Activated CD4-positive, CD25-positive, alpha-beta regulatory T cell treated with anti-CD3 and anti-CD28 coated beads, Interleukin-2, amount 50 U/mL, for 16 hours (primary cell): ENCODE measurements around the gene DACH1.

ENCODE experiments used
- DNase-seq: peaks from one replicate; pipeline ENCODE4 v3.0.0-alpha.2; 2020; ENCODE audit warnings: low read depth, low spot score

Gene DACH1

DNA sequence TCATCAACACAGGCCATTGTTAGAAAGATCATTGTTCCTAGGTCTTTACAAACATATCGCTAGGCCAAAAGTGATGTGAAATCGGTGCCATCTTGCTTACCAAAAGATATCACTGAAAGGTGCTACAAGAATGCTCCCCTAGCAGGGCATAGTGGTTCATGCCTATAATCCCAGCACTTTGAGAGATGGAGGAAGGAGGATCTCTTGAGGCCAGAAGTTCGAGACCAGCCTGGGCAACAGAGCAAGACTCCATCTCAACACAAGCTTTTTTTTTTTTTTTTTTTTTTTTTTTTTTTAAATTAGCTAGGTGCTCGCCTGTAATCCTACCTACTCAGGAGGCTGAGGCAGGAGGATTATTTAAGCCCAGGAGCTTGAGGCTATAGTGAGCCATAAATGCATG lies 92.1 kb downstream of the DACH1 start:
- DNase-seq: no peak

DNA sequence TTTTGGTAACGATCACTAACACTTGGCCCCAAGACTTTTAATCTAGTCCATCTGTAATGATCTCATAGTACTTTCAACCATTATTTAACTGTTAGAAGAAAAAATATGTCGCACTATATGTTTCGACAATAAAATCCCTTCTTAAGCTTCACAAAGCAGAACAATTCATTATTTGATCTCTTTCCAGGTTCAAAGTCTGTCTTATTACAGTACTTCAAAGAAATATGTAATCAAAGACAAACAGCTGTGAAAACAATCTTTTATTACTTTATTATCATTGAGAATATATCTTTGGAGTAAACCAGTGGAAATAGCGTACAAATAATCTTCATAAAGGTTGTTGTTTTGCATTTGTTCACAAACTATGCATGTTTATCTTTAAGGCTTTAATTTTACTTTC lies 93.5 kb downstream of the DACH1 start:
- DNase-seq: no peak

DNA sequence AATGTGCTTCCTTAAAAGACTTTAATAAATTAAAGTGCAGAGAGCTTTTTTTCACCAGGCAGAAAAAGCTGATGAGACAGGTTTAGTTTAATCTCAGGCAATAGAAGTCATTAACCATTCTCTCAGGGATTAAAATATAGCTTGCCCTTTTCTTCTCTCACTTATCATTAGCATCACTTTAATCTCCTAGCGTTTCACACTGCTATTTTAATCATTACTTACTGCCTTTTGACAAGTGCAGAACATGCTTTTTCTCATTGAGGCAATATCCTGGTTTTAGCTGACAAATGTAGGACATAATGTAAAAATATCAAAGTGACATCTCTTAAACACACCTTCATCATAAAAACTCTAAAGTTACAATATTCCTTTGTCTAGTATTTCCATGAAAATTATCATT lies 94.6 kb downstream of the DACH1 start:
- no peak for DNase-seq

DNA sequence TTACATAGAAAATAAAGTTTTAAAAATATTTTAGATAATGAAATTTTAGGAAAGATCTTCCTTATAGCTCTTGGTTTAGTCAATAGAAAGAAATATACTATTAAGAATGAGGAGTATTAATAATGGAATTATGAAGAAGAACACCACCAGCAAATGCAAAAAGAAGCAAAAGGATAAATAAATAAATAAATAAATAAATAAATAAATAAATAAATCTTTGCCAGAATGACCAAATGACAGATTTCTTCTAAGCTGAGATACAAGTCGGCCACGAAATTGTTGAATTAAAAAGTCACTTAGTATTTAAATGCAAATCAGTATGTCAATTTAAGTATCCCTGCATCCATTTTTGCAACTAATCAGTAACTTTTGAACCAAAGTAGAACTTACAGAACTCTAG lies 95.9 kb downstream of the DACH1 start:
- DNase-seq: no peak

DNA sequence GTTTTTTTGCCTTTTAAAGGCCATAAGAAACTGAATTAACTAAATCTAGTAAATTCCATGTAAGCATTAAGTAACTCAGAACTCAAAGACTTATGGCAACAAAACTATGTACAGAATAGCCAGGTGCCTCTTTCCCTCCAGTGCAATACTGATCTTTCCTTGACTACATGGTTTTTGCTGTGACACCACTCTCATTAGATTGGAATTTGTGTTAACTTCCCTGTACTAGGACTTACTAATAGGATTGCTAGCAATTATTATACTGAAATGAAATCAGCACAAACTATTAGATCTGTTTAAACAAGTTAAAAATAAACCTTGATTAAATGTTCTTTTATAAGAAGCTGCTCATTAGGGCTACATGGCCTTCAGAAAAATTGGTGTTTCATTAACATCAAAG lies 96.3 kb downstream of the DACH1 start:
- no peak for DNase-seq

DNA sequence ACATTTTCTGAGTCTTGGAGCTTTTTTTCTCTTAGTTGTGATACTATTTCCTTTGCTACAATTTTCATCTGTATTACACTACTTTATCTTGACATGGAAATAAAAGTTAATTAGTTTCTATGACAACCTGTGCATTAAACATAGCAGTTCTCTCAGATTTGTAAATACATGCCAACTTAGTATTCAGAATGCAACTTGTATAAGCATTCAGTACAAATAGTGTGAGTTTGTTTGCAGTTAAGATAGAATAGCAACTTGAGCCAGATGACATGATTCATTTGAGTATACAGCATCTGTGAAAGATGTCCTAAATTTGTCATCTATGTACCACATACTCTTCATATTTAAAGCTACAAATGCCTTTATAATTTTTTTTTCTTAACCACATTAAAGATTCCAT lies 98.1 kb downstream of the DACH1 start:
- DNase-seq: no peak

DNA sequence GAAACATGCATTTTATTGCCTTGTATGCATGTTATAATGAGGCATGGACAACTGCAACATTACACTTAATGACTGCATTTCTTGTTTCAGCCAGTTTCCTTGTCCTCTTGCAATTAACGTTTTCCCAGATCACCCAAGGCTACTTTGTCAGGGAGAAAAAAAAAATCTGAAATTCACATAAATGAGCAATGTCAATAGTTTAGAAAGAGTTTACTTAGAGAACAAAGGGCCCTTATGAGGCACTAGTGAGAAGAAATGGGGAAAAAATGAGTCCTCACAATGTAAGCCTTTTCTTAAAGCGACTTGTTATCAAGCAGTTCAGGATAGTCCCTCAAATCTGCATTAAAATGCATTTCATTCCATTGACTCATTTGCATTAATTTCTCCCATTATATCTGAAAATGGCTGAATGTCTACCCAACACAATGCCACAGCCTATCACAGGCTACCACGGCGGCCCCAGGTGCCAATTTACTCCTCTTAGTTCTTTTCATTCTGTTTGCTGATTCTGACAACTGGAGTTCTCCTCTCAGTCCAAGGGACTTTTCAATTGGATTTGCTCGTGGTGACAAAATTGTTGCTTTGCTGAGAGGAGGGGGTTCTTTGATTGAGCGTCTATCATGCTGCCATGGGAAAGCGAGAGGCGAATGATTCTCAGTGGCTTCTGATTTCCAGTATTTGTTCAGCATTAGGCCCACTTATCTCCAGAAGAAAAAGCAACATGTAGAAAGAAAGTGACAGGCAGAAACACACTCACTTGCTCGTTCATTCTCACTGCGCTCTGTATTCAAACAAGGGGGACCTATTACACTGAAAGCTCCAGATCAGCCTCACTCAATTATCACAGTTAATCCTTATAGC lies 107.1 kb downstream of the DACH1 start:
- DNase-seq: no peak

DNA sequence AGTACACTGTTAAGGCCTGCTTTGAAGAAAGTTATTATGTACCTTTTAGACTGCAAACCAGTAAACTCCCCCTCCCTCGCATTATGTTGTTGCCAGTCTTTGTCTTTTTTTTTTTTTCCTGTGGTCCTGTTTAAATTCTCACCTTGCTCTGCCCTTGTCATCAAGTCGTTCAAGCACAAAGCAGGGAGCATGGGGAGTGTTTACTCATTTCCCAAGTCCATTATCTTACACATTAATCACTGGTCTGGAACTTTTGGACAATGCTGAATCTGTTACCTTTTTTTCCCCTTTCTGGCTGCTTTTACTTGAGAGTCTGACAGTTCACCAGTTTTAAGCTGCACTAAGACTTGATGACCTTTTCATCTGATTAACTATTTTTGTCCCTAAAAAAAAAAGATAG lies 108.2 kb downstream of the DACH1 start:
- DNase-seq: no peak

DNA sequence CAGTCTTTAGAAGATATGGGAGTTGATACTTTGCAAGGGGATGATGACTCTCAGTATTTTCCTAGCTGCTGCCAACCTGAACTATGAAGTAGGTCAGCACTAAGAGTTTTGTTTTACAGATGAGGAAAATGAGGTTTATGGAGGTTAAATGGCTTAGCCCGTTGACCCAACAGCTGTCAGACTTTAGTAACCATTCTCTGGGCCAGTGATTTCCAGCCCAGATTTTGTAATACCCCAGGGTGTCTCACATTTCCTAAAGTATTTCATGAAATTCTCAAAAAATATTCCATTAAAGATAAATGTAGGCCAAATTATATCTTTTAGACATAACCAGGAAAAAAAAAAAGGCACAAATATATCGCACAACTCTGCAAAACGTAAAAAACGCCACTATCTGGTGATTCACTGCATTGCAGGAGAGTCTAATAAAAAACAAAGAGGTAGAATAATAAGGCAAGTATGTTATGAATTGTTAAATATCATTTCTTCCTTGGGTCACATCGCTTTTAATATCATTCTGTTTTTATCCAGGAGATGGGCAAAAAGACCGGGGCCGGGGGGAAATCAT lies 112.5 kb downstream of the DACH1 start:
- no peak for DNase-seq

DNA sequence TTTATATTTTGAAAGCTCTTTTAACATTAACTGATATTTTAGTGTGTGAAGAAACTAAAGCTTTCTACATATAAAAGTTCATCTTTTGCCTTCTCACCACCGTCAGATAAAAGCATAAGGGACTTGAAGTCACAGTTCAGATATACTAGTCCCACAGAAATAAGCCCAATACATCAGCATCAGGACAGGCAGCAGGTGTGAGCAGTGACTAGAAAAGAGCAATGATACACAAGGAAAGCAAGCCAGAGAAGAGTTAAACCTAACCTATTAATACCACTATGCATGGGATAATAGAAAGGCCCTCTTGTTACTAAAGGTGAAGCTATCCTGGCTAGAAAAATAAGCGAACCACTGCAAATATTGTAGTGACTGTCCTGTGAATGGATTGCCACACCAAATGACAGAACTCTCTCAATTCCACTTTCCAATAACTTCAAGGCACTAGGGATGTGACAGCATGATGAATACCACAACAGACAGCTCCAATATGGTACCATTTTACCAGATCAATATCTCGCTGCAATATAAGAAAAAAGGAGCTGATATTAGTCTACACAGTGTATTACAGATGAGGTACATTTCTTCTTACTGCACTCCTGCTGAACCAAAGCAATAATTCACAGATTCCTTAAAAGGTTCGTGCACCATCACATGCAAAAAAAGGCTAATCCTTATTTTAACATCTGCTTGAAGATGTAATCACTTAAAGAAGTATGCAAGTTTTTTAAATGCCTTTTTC lies 114.1 kb downstream of the DACH1 start:
- DNase-seq: no peak

DNA sequence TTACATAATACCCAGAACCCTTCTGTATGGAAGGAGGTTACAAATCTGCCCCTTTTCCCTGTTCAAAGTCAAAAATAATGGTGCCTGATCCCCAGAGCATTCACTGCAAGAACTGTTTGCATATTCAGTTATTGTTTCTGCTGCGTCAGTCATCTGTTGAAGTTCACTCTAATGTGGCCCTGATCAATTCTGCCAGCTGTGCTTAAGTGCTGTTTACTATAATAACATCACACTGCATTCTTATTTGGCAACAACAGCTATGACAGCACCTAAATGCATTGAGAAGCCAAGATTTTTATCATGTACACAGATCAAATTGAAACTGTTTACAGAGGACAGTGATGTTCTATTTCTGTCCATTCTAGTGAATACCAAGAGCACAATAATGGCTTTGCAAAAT lies 115.9 kb downstream of the DACH1 start:
- DNase-seq: no peak

DNA sequence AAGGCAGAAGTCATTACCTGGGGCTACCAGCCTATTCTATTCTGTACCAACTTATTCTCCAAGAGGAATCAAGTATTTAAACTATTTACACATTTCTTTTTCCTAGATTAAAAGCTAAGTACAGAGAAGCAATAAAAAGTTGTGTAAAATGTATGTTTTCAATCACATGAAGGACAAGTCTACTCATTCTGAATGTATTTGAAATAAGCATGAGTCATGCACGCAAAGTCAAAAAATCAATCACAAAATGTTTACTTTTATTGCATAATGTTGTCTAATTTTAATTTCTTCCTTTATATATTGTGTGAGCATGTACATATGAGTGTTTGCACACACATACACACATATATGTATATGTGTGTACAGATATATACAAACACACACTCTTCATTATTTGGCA lies 136.7 kb downstream of the DACH1 start:
- DNase-seq: no peak

DNA sequence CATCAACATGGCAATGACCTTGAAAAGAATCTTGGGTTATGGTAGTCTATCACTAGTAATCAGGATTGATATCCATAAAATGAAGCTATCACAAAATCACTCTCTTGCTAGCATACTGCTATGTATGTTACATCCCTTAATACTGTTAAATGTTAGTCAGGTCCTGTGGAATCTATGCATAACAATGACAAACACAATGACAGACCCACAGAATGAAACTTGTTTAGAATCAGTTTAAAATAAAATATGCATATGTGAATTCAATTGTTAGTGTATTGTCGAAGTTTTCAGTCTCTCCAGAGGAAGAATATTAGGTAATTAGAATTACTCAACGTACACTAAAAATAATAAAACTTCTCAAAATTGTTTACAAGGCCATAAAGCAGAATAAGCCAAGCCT lies 137.6 kb downstream of the DACH1 start:
- no peak for DNase-seq

DNA sequence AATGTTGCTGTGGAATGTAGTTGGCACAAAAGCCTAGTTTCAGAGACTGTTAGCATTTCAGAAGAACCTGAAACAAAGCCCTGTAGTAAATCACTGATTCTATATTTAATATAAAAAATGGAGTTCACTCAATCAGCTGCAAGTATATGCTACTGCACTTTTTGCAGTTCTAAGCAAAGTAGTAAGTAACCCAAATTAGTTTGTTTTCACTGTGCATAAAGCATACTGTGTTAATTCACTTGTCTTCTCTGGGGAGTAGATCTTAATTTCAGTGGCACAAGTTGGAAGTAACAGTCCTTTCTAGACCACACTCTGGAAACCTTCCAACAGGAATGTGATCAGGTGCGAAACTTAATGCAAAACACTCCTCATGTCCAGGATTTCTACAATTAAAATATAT lies 139.3 kb downstream of the DACH1 start:
- DNase-seq: no peak

DNA sequence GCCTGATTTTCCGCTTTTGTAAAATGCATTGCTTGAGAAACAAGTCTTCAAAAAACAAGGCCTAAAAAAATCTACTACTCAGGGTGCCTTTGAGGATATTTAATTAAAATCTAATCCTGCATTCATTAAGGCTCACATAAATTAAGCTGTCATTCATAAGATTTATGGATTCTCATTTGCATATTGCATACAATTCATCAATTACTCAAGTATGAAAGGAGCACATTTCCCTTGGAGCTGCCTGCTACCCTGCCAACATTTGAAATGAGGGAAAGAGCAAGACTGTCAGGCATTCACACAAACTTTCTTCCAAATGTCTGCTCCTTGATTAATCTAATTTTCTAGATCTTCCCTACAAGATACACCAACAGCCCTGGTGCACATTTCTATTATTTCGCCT lies 140.0 kb downstream of the DACH1 start:
- DNase-seq: no peak

DNA sequence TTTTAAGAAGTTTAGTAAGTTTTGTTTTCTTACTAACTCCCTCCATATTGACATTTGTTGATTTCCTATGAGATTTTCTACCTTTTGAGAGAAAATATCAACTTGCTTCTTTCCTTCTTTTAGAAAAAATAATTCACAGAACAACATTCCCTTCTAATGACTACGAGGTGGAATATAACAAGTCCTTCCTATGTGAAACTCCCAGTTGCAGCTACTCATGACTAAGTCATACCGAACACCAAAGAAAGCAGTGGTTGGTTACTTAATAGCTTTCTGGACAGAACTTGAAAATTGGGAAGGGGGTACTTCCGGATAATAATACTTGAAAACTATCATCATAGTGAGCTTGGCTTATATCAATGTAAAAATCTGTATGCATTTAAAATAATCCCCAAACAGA lies 144.8 kb downstream of the DACH1 start:
- no peak for DNase-seq

DNA sequence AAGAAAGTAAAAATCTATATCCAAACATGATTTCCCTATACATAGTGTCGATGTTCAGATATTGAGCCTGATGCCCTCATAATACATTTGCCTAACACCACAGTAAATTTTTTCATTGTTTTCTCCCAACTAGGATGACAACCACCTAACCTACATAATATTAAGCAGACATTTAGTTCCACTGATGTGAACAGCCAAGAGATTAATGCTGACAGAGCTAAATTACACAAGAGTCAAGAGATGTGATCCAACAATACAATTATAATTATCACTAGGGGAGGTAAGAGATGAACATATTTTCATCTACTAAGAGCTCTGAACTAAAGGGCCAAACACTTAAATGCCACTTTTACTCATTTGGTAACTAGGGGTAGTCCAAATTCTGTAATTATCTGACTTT lies 145.9 kb downstream of the DACH1 start:
- DNase-seq: no peak

DNA sequence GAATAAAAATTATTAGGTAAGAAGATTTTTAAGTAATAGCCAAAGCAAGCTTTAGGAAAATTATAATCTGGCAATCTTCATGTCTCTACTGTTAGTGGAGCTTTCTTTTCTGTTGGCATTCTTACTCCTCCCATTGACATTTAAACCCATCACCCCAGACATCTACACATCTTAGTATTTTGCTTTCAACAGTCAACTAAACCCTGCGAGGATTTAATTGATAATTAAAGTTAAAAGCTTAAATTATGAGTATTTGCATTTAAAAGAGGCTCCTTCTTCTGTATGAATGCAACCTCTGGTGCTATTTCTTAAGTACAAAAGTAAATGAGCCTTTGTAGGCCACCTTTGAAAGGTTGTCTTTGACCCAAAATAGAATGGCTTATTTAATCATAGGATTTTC lies 148.1 kb downstream of the DACH1 start:
- DNase-seq: no peak

DNA sequence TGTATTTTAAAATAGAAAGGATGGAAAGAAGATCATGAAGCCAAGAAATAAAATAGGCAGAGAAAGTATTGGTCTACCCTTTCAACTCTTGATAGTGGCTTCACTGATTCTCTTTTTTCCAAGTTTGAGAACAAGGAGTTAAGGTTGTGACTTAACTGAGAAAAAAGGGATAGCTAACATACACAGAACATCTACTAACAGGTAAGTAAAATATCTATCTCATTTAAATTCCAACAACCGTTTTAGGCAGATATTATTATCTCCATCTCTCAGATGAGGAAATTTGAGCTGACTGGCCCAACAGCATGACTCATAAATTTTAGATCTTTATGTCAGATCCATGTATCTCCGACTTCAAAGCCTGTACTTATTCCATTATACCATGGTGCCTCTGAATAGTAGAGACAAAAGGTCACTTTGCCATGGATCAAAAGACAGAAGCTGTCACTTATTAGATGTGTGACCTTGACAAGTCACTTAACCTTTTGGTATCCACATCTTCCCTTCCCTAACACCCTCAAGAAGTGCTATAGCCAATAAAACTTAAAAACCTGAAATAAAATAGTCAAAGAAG lies 152.1 kb downstream of the DACH1 start:
- DNase-seq: no peak

DNA sequence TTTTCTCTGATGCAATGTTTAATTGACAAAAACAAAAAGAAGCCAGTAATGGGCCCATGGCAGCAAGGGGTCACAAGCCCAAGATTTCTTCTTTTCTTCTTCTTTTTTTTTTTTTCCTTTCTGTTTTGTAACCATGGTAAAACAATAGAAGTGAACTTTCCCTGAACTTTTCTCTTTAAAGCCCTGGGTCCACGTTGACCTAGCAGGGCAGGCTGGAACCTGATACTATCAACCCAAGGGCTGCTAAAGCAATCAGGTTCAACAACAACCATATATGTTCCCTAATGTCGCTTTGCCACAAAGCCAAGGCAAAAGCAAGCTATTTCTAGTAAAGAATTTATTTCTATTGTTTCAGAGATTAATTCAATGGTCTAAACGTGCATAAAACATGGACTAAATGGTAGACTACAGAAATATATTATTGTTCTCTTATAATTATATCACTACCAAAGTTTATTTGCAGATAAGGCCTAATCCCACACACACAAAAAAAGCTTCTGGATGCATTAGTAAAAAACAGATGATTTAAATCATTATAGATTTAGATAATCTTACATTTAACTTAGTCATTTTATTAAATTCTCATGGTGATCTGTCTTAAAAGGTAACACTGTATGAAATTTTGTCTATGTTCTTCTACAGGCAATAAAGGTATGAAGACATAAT lies 153.9 kb downstream of the DACH1 start:
- no peak for DNase-seq

DNA sequence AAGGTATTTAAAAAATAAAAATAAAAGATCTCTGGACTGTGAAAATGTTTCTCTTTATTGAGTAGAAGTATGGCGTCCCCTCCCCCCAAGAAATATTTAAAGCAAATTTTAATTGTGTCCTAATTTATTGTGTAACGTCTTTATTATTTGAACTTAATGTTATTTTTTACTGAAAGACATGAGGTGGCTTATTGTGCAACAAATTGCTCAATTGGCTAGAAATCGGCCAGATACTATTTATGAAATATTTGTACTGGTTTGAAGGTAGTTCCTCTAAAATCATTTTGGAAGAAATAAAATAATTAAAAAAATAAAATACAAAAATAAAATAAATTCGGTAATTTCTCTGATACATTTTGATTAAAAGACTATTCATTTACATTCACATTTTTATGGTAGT lies 162.3 kb downstream of the DACH1 start:
- DNase-seq: no peak

DNA sequence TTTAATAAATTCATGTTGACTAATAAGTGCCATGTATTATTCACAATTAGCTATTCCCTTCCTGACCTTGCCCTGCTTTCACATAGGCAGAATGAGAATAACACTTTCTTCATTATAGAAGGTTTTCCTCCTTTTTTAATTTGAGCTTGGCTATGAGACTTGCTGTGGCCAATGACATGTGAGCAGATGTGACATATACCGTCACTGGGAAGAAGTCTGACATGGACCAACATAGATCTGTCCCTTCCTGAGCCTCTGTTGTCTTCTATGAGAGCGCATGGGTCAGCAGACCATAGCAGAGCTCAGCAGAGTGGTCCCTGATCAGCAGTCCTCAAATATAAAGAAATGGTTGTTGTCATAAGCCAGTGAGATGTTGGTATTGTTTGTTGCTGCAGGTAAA lies 163.9 kb downstream of the DACH1 start:
- no peak for DNase-seq
